ENCODE data around the gene DSCAML1.

DSCAML1 gene

GRCh38 chr11:117560780-117561530 lies 236.1 kb downstream of the DSCAML1 start:
- no peak overlapping the region for H3K9ac ChIP-seq (ENCODE audit: low read depth, low read length)

DNA sequence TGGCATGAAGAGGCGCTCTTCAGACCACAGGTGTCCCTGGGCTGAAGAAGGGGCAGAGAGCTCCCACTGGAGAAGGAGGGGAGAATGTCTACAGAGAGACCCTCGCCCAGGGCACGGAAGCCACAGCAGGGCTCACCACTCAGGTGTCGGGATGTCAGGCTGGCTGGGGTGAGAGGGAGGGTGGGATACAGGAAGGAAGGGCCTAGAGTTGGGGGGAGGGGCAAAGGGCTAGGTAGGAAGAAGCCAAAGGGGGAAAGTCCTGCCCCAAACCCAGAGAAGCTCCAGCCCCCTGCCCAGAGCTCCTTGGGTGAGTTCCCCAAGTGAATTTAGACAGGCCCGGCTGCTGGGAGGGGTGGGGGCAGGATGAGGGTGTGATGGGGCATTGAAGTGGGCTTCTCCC lies 237.3 kb downstream of the DSCAML1 start:
- Histone ChIP-seq H3K9ac (ENCODE audit: low read depth, low read length) (no peak overlapping the region), H3K4me1 (ENCODE audit: control insufficient read depth, insufficient read depth, low read length) (peaks cover 3% of the 10 kb centered on the region), H3K9me3 (ENCODE audit: control insufficient read depth, insufficient read depth, low read length) (no peaks in the 10 kb centered on the region), H3K36me3 (ENCODE audit: control insufficient read depth, insufficient read depth, low read length) (no peaks in the 10 kb centered on the region), H3K4me3 (ENCODE audit: low read depth, low read length) (no peak overlapping the region), H3K27me3 (ENCODE audit: control insufficient read depth, insufficient read depth, low read length) (no peaks in the 10 kb centered on the region)

More at GRCh38 chr11:117560780-117561530, 236.1 kb downstream of the DSCAML1 start:
- H3K4me3 ChIP-seq (ENCODE audit: low read depth, low read length) = no peak overlapping the region
- H3K9me3 ChIP-seq (ENCODE audit: control insufficient read depth, insufficient read depth, low read length) = no peaks in the 10 kb centered on the region
- H3K27me3 ChIP-seq (ENCODE audit: control insufficient read depth, insufficient read depth, low read length) = no peaks in the 10 kb centered on the region
- no peaks in the 10 kb centered on the region for H3K36me3 ChIP-seq (ENCODE audit: control insufficient read depth, insufficient read depth, low read length)
- peaks cover 3% of the 10 kb centered on the region for H3K4me1 ChIP-seq (ENCODE audit: control insufficient read depth, insufficient read depth, low read length)

DNA sequence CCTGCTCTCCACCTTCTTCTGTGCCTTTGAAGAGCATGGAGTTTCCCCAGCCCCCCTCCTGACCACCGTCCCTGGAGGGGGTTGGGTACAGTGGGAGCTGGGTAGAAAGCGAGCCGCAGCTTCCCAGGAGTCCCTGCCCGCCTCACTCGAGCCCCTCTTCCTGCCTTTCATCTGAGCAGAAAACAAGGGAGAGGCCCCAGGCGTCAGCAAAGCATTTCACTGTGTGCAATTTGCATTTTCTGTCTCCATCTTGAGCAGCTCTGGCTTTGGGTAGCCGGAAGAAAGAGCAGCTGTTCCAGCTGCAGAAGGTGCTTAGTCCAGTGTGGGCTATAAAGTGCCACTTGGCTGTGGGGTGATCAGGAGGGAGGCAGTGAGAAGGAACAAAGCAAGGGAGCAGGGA lies 239.7 kb downstream of the DSCAML1 start:
- Histone ChIP-seq H3K9ac (ENCODE audit: low read depth, low read length) (no peak overlapping the region), H3K36me3 (ENCODE audit: control insufficient read depth, insufficient read depth, low read length) (no peaks in the 10 kb centered on the region), H3K4me1 (ENCODE audit: control insufficient read depth, insufficient read depth, low read length) (peaks cover 3% of the 10 kb centered on the region), H3K27me3 (ENCODE audit: control insufficient read depth, insufficient read depth, low read length) (no peaks in the 10 kb centered on the region), H3K4me3 (ENCODE audit: low read depth, low read length) (no peak overlapping the region), H3K9me3 (ENCODE audit: control insufficient read depth, insufficient read depth, low read length) (no peaks in the 10 kb centered on the region)

DNA sequence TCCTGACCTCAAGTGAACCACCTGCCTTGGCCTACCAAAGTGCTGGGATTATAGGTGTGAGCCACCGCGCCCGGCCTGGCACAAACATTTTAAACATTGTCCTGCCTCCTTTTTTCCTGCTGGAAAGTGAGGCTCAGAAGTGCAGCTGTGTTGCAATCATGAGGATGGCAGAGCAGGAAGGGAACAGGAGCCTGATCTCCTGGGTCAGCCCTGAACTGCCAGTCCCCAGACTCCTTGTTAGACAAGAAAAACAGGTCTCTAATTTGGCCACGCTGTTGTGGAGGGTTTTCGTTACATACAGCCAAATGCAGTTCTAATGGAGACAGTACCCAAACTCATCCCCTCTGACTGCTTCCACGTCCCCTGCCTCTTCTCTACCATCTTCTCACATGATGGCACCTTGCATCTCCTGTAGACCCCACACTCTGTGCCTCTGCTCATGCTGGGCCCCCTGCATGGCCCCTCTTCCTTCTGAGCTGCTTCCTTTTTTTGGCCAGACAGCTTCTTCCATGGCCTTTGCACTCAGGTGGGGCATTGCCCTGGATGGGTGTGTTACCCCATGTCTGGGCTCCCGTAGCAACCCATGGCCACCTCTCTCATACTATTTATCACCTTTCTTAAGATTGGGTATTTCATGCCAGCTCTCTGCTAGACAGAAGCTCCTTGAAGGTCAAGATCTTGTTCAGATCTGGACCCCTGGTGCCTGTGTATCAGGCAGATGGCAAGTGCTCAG lies 242.2 kb downstream of the DSCAML1 start:
- Histone ChIP-seq H3K27me3 (ENCODE audit: control insufficient read depth, insufficient read depth, low read length) (no peaks in the 10 kb centered on the region), H3K9me3 (ENCODE audit: control insufficient read depth, insufficient read depth, low read length) (no peaks in the 10 kb centered on the region), H3K4me3 (ENCODE audit: low read depth, low read length) (no peak overlapping the region), H3K36me3 (ENCODE audit: control insufficient read depth, insufficient read depth, low read length) (no peaks in the 10 kb centered on the region), H3K4me1 (ENCODE audit: control insufficient read depth, insufficient read depth, low read length) (peaks cover 3% of the 10 kb centered on the region), H3K9ac (ENCODE audit: low read depth, low read length) (no peak overlapping the region)

DNA sequence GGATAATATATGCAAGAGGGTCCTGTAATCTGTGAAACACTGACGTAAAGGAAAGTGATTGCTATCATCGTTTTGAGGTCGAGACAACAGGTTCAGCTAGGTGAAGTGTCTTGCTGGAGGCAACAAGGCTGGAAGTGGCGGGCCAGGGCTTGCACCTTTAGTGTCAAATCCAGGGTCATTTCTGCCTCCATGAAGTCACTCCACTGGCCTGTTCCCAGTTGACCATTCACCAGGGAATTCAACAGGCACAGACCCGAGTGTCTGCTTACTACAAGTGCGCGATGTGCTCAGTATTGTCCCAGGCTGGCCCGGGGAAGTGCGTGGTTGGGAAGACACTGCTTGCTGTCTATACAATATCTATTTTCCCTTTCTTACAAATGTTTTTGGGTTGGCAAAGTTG lies 244.4 kb downstream of the DSCAML1 start:
- no peaks in the 10 kb centered on the region for H3K9me3 ChIP-seq (ENCODE audit: control insufficient read depth, insufficient read depth, low read length)
- H3K9ac ChIP-seq (ENCODE audit: low read depth, low read length) = no peak overlapping the region
- no peaks in the 10 kb centered on the region for H3K36me3 ChIP-seq (ENCODE audit: control insufficient read depth, insufficient read depth, low read length)
- peaks cover under 1% of the 10 kb centered on the region for H3K4me1 ChIP-seq (ENCODE audit: control insufficient read depth, insufficient read depth, low read length)
- no peak overlapping the region for H3K4me3 ChIP-seq (ENCODE audit: low read depth, low read length)
- peaks cover 8% of the 10 kb centered on the region for H3K27me3 ChIP-seq (ENCODE audit: control insufficient read depth, insufficient read depth, low read length)

DNA sequence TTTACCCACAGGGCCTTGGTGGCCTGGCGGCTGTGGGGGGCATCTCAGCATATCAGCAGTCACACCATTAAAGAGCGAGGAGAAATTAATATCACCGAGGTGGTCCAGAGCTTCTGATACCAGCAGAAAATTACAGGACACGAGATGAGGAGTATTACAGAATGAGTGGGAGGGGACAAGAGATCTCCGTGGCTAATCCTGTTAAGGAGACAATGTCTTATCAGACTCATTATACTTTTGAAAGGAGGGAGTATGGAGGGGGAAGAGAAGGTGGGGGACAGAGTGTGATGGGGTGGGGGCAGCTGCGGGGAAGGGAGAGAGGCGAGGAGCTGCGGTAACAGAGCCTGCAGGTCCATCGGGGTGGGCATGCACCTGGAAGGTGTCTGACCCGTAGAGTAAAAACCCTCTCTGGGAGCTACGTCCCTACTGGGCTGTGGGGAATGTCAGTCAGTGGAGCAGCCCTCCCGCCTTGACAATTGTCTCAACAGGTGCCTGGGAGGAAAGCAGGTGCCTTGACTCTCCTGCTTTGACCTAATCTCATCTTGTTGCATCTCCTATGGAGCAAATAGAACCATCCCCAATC lies 245.2 kb downstream of the DSCAML1 start:
- no peaks in the 10 kb centered on the region for H3K36me3 ChIP-seq (ENCODE audit: control insufficient read depth, insufficient read depth, low read length)
- no peak overlapping the region for H3K4me3 ChIP-seq (ENCODE audit: low read depth, low read length)
- peaks cover 3% of the 10 kb centered on the region for H3K4me1 ChIP-seq (ENCODE audit: control insufficient read depth, insufficient read depth, low read length)
- H3K27me3 ChIP-seq (ENCODE audit: control insufficient read depth, insufficient read depth, low read length) = peaks cover 9% of the 10 kb centered on the region
- H3K9me3 ChIP-seq (ENCODE audit: control insufficient read depth, insufficient read depth, low read length) = no peaks in the 10 kb centered on the region
- H3K9ac ChIP-seq (ENCODE audit: low read depth, low read length) = no peak overlapping the region

DNA sequence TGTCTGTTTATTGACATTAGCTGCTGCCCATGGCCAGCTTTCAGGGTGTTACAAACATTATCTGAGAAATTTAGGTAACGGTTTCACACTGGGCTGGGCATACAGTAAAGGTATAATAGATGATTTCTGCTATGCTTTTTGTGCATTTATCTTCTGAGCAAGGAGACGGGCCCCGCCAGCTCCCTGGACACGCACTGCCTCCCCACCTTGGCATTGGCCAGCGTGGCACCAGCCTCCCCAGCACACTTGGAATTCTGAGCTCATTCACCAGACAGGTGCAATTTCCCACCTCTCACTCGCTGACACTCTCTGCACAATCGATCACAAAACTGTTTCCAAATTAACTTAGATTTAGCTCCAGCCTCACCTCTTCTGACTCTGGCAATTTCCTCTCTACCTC lies 246.6 kb downstream of the DSCAML1 start:
- H3K36me3 ChIP-seq (ENCODE audit: control insufficient read depth, insufficient read depth, low read length) = no peaks in the 10 kb centered on the region
- H3K9me3 ChIP-seq (ENCODE audit: control insufficient read depth, insufficient read depth, low read length) = no peaks in the 10 kb centered on the region
- peaks cover 3% of the 10 kb centered on the region for H3K4me1 ChIP-seq (ENCODE audit: control insufficient read depth, insufficient read depth, low read length)
- H3K4me3 ChIP-seq (ENCODE audit: low read depth, low read length) = no peak overlapping the region
- no peak overlapping the region for H3K9ac ChIP-seq (ENCODE audit: low read depth, low read length)
- H3K27me3 ChIP-seq (ENCODE audit: control insufficient read depth, insufficient read depth, low read length) = peaks cover 17% of the 10 kb centered on the region

- Histone ChIP-seq H3K9ac (ENCODE audit: low read depth, low read length) (no peak overlapping the region), H3K4me3 (ENCODE audit: low read depth, low read length) (no peak overlapping the region), H3K36me3 (ENCODE audit: control insufficient read depth, insufficient read depth, low read length) (no peaks in the 10 kb centered on the region), H3K4me1 (ENCODE audit: control insufficient read depth, insufficient read depth, low read length) (peaks cover 3% of the 10 kb centered on the region), H3K9me3 (ENCODE audit: control insufficient read depth, insufficient read depth, low read length) (no peaks in the 10 kb centered on the region), H3K27me3 (ENCODE audit: control insufficient read depth, insufficient read depth, low read length) (peaks cover 19% of the 10 kb centered on the region)
These were observed 247.6 kb downstream of the DSCAML1 start for GRCh38 chr11:117549417-117549816.

DNA sequence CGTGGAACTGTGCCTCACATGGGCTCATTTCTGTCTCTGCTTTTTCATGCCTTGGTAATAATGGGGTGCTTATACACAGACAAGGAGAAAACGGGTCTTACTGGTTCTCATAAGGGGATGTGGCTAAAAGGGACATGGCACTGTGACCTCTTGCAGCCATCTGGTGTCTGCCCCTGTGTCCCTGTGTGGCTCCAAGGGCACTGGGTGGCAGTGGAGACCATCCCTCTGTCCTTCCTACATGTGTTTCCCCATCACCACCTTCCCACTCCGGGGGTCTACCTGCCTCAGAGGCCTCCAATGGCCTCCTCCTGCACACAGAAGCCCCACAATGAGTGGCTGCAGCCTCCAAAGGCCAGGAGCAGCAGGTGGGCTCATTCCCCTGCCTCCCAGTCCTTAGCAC lies 248.1 kb downstream of the DSCAML1 start:
- Histone ChIP-seq H3K4me1 (ENCODE audit: control insufficient read depth, insufficient read depth, low read length) (peaks cover 3% of the 10 kb centered on the region), H3K36me3 (ENCODE audit: control insufficient read depth, insufficient read depth, low read length) (no peaks in the 10 kb centered on the region), H3K27me3 (ENCODE audit: control insufficient read depth, insufficient read depth, low read length) (peaks cover 19% of the 10 kb centered on the region), H3K9me3 (ENCODE audit: control insufficient read depth, insufficient read depth, low read length) (no peaks in the 10 kb centered on the region), H3K9ac (ENCODE audit: low read depth, low read length) (no peak overlapping the region), H3K4me3 (ENCODE audit: low read depth, low read length) (no peak overlapping the region)

DNA sequence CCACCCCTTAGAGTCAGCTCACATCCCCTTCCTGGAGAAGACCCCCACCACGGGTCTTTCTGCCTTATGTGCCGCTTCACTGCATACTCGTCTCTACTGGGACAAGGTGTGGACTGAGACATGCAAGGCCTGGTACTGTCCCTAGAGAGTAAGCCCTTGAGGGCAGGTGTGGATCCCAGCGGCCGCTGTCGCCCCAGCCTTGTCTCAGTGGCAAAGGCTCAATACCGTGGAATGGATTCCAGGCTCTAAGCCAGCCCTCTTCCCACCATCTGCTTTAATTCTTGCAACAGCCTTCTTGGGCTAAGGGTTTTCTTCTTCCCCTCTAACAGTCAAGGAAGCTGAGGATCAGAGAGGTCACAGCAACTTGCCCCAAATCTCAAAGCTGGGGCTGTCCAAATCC lies 249.1 kb downstream of the DSCAML1 start:
- Histone ChIP-seq H3K4me1 (ENCODE audit: control insufficient read depth, insufficient read depth, low read length) (peaks cover 3% of the 10 kb centered on the region), H3K9me3 (ENCODE audit: control insufficient read depth, insufficient read depth, low read length) (no peaks in the 10 kb centered on the region), H3K36me3 (ENCODE audit: control insufficient read depth, insufficient read depth, low read length) (no peaks in the 10 kb centered on the region), H3K4me3 (ENCODE audit: low read depth, low read length) (no peak overlapping the region), H3K9ac (ENCODE audit: low read depth, low read length) (no peak overlapping the region), H3K27me3 (ENCODE audit: control insufficient read depth, insufficient read depth, low read length) (peaks cover 19% of the 10 kb centered on the region)

DNA sequence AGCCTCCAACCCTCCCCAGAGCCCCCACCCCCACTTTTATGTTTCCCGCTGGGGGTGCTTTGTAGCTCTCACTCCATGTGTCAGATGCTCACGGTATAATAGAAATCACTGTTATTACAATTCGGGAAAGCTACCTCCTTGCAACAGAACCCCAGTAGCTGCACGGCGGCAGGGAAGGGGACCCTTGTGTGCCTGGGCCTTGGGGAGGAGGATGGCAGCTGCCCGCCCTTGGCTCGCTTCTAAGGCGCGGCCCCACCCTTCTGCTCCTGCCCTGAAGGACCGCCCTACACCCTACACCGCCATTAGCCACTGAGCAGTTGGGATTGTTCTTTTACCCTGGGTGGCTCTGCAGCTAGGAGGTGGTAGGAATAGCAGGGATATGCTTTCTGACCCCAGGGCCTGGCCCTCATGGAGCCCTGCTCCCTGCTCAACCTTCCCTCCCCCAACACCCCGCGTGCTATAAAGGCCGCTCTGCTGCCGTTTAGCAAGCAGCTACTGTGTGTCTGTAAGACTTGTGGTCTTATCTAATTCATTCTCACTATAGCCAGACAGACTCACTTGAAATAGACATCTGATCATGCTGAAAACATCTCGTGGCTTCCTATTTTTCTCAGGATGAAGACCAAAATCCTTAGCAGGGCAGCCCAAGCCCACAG lies 249.7 kb downstream of the DSCAML1 start:
- no peaks in the 10 kb centered on the region for H3K9me3 ChIP-seq (ENCODE audit: control insufficient read depth, insufficient read depth, low read length)

More for the DNA sequence above, 249.7 kb downstream of the DSCAML1 start:
- H3K4me3 ChIP-seq (ENCODE audit: low read depth, low read length) = no peak overlapping the region
- H3K9ac ChIP-seq (ENCODE audit: low read depth, low read length) = no peak overlapping the region
- H3K27me3 ChIP-seq (ENCODE audit: control insufficient read depth, insufficient read depth, low read length) = peaks cover 19% of the 10 kb centered on the region
- H3K36me3 ChIP-seq (ENCODE audit: control insufficient read depth, insufficient read depth, low read length) = no peaks in the 10 kb centered on the region
- H3K4me1 ChIP-seq (ENCODE audit: control insufficient read depth, insufficient read depth, low read length) = peaks cover 3% of the 10 kb centered on the region

Data from iPS-15b (cell line).